B cell (primary cell): ENCODE results near the gene GRK3. TPM values are rescaled to one million over a fixed set of nuclear protein-coding genes. Genes with fewer than 3 reads are reported as not detected.

Experiments used
- ATAC-seq: fragments of 200-7000 bp; cut with Tn5 transposase; one replicate; pipeline ENCODE4 v1.10.0; 2021; ENCODE audit warnings: low read depth, mild to moderate bottlenecking, moderate number of reproducible peaks, moderate library complexity
- CTCF ChIA-PET: fragments of 350-600 bp; sonication (Branson Sonifier 250); formaldehyde crosslinking; loops from one replicate; lab custom pipeline; 2021; ENCODE audit warnings: antibody characterized with exemption, inconsistent platforms; lab: Charles Lee
- POLR2A ChIA-PET: fragments of 350-600 bp; sonication (Branson Sonifier 250); formaldehyde crosslinking; loops from one replicate; lab custom pipeline; 2021; ENCODE audit warnings: antibody characterized with exemption; lab: Charles Lee
- DNase-seq: peaks from one replicate; pipeline ENCODE4 v3.0.0; 2013
- H2AFZ ChIP-seq: 2 replicates; pipeline ENCODE4 v1.6.1; 2012; ENCODE audit warnings: mild to moderate bottlenecking, low read depth, low read length; ENCODE audit not compliant: insufficient read depth, poor library complexity, severe bottlenecking
- H3K27ac ChIP-seq, 2 donors: 1 replicate in 1 of 2; 2 replicates in 1 of 2; pipeline ENCODE4 v1.5.1; 2012 to 2013; ENCODE audit warnings: low read length in 2 of 2, mild to moderate bottlenecking in 2 of 2, moderate library complexity in 1 of 2
- H3K27me3 ChIP-seq, 4 experiments: fragments of 200-600 bp in 1 of 4; sonication (generic) in 1 of 4; replicated peaks in 1 of 4; 1 replicate in 2 of 4; 2 replicates in 2 of 4; pipeline versions ENCODE4 v1.6.1 to v1.7.0; 2013 to 2016; ENCODE audit warnings: low read length in 3 of 4, mild to moderate bottlenecking in 2 of 4, mixed read lengths in 1 of 4, moderate library complexity in 1 of 4; ENCODE audit not compliant: insufficient read depth in 4 of 4, control insufficient read depth in 3 of 4; ENCODE audit errors: control extremely low read depth in 1 of 4
- H3K36me3 ChIP-seq, 2 experiments: replicated peaks in 1 of 2; 1 replicate in 1 of 2; 2 replicates in 1 of 2; pipeline versions ENCODE4 v1.6.1 to v1.7.1; 2013; ENCODE audit warnings: low read length in 1 of 2; ENCODE audit not compliant: insufficient read depth in 2 of 2, control insufficient read depth in 1 of 2; ENCODE audit errors: control extremely low read depth in 1 of 2, extremely low read depth in 1 of 2
- H3K4me1 ChIP-seq, 2 donors: fragments of 200-600 bp in 1 of 2; sonication (generic) in 1 of 2; 1 replicate in 1 of 2; 2 replicates in 1 of 2; pipeline versions ENCODE4 v1.5.1 to v1.6.1; 2013 to 2017; ENCODE audit warnings: low read length in 2 of 2; ENCODE audit not compliant: control insufficient read depth in 2 of 2, insufficient read depth in 2 of 2
- H3K4me2 ChIP-seq: replicated peaks from 2 replicates; pipeline ENCODE3; 2012; ENCODE audit warnings: mild to moderate bottlenecking, low read depth, low read length; ENCODE audit not compliant: poor library complexity, severe bottlenecking
- H3K4me3 ChIP-seq, 5 experiments: fragments of 200-600 bp in 1 of 5; sonication (generic) in 1 of 5; 1 replicate in 3 of 5; 2 replicates in 2 of 5; pipeline versions ENCODE4 v1.5.1 to v1.7.0; 2011 to 2016; ENCODE audit warnings: low read length in 4 of 5, mild to moderate bottlenecking in 4 of 5, low read depth in 2 of 5, control low read depth in 1 of 5, moderate library complexity in 1 of 5; ENCODE audit not compliant: insufficient read depth in 1 of 5; ENCODE audit errors: control extremely low read depth in 1 of 5, extremely low read depth in 1 of 5
- H3K79me2 ChIP-seq: fragments of 200-600 bp; sonication (generic); one replicate; pipeline ENCODE4 v1.6.0; 2016; ENCODE audit warnings: low read length; ENCODE audit not compliant: control insufficient read depth, insufficient read depth
- H3K9ac ChIP-seq: fragments of 200-600 bp; sonication (generic); 2 replicates; pipeline ENCODE4 v1.6.1; 2017; ENCODE audit warnings: mild to moderate bottlenecking, low read length, moderate library complexity
- H3K9me3 ChIP-seq, 3 donors: one replicate each; pipeline versions ENCODE4 v1.6.1 to v1.7.1; 2013; ENCODE audit warnings: low read length in 2 of 3; ENCODE audit not compliant: control insufficient read depth in 2 of 3, insufficient read depth in 1 of 3; ENCODE audit errors: control extremely low read depth in 1 of 3
- H4K20me1 ChIP-seq: 2 replicates; pipeline ENCODE4 v1.6.0; 2012; ENCODE audit warnings: mild to moderate bottlenecking, low read length; ENCODE audit not compliant: insufficient read depth, control insufficient read depth, poor library complexity, severe bottlenecking
- H3K27ac Mint-ChIP-seq: one replicate; pipeline ENCODE4 v1.8.0; 2021; ENCODE audit warnings: mixed read lengths
- H3K27me3 Mint-ChIP-seq: one replicate; pipeline ENCODE4 v1.8.0; 2021; ENCODE audit warnings: mixed read lengths
- H3K4me1 Mint-ChIP-seq: one replicate; pipeline ENCODE4 v1.8.0; 2021; ENCODE audit warnings: mixed read lengths
- H3K4me3 Mint-ChIP-seq: one replicate; pipeline ENCODE4 v1.8.0; 2021; ENCODE audit warnings: mixed read lengths
- H3K9me3 Mint-ChIP-seq: one replicate; pipeline ENCODE4 v1.8.0; 2022; ENCODE audit warnings: mixed read lengths; ENCODE audit not compliant: insufficient read depth
- CTCF ChIP-seq: fragments of 200-600 bp; IDR thresholded peaks from one replicate; pipeline ENCODE4 v1.8.0; 2022; ENCODE audit warnings: antibody characterized with exemption, mild to moderate bottlenecking
- EZH2 ChIP-seq: IDR thresholded peaks from 2 replicates; pipeline ENCODE4 v1.6.1; 2012; ENCODE audit warnings: borderline replicate concordance, low read depth, mild to moderate bottlenecking, moderate library complexity, low read length; ENCODE audit not compliant: insufficient read depth, poor library complexity, severe bottlenecking
- WGBS: methylation state at CpG from one replicate; pipeline ENCODE4 v1.1.5; 2013; ENCODE audit warnings: missing lambda C conversion rate; ENCODE audit not compliant: insufficient coverage; 5-methylcytosine and 5-hydroxymethylcytosine counted together
- intact Hi-C: fragments of 100-400 bp; cut with micrococcal nuclease; formaldehyde crosslinking; loops from one replicate; pipeline ENCODE4 v1.10.0; 2022
- polyA plus RNA-seq: library from polyadenylated mRNA; depleted of rRNA; stranded (reverse); fragments of >200 nt; gene quantifications from 2 replicates; pipeline ENCODE4 v1.2.3, GENCODE V29; 2012
- total RNA-seq, 2 donors: library from RNA; stranded (reverse); fragments of 120-200 nt in 1 of 2; gene quantifications; 1 replicate in 1 of 2; 2 replicates in 1 of 2; pipeline versions ENCODE4 v1.2.3 to v1.2.4, GENCODE V29; 2013 to 2022

Gene GRK3
- total and polyA plus RNA-seq, 2 donors (not counting 1 experiment from before 2014, with no cell fraction given): 17.6 to 61.0 TPM

GRCh38 chr22:25693268-25693565 is 128.7 kb downstream of the GRK3 start:
- no peaks in the 10 kb centered on the region for H3K9me3 Mint-ChIP-seq
- no peak for TF ChIP-seq EZH2
- no peak for TF ChIP-seq CTCF
- CTCF ChIA-PET: interaction anchor here (0.7 to 1.9 kb wide), 6 partner anchors 9 to 252 kb away, joined by 3 to 7 read pairs (median 4); no protein-coding TSS in a partner anchor
- DNase-seq (no peak), ATAC-seq (no peak)
- peak overlapping the region; percentile 50 for H3K27ac Mint-ChIP-seq
- H3K4me3 Mint-ChIP-seq: no peak overlapping the region
- Histone ChIP-seq H3K9ac (no peak overlapping the region), H4K20me1 (peaks cover 3% of the 10 kb centered on the region), H3K27ac (no peak overlapping the region), H3K36me3 (peaks cover 4 to 84% of the 10 kb centered on the region in 2 experiments), H3K4me1 (peaks cover 0 to 4% of the 10 kb centered on the region in 2 donors), H3K4me3 (no peak overlapping the region), H3K4me2 (no peak overlapping the region), H3K27me3 (no peaks in the 10 kb centered on the region), H2AFZ (no peak overlapping the region), H3K9me3 (no peaks in the 10 kb centered on the region), H3K79me2 (peaks cover 10% of the 10 kb centered on the region)
- POLR2A ChIA-PET: no interaction called here
- 100% methylated on average over 4 of the region's 4 CpGs for WGBS
- H3K4me1 Mint-ChIP-seq: peaks cover 10% of the 10 kb centered on the region
- H3K27me3 Mint-ChIP-seq: no peaks in the 10 kb centered on the region
- intact Hi-C loops: no loop called here

- Mint-ChIP-seq H3K9me3 (no peaks in the 10 kb centered on the region), H3K27ac (no peak overlapping the region), H3K4me3 (no peak overlapping the region), H3K27me3 (no peaks in the 10 kb centered on the region), H3K4me1 (peaks cover 10% of the 10 kb centered on the region)
- Histone ChIP-seq H3K36me3 (peaks cover 4 to 83% of the 10 kb centered on the region in 2 experiments), H3K79me2 (peaks cover 10% of the 10 kb centered on the region), H3K27ac (no peak overlapping the region), H3K4me1 (peaks cover 0 to 4% of the 10 kb centered on the region in 2 donors), H3K4me2 (no peak overlapping the region), H4K20me1 (no peaks in the 10 kb centered on the region), H2AFZ (no peak overlapping the region), H3K27me3 (no peaks in the 10 kb centered on the region), H3K4me3 (no peak overlapping the region), H3K9ac (no peak overlapping the region), H3K9me3 (no peaks in the 10 kb centered on the region)
- WGBS: 96% methylated on average over 10 of the region's 16 CpGs
- ChIA-PET CTCF (interaction anchor here (5.3 kb wide), 1 partner anchor 150 kb away, joined by 41 read pairs; no protein-coding TSS in a partner anchor), POLR2A (no interaction called here)
- intact Hi-C loops: no loop called here
- DNase-seq (no peak), ATAC-seq (no peak)
- no peak for TF ChIP-seq EZH2
- no peak for TF ChIP-seq CTCF
These were observed 129.9 kb downstream of the GRK3 start for GRCh38 chr22:25694196-25694907.
